GM15510 (cell line): ENCODE measurements around the gene NDUFS6.

Experiments used
- POLR2A ChIP-seq: IDR thresholded peaks from 3 replicates; pipeline ENCODE4 v1.6.1; 2011; ENCODE audit warnings: borderline replicate concordance; ENCODE audit not compliant: insufficient read length; ENCODE audit errors: extremely low read depth

Gene NDUFS6

DNA sequence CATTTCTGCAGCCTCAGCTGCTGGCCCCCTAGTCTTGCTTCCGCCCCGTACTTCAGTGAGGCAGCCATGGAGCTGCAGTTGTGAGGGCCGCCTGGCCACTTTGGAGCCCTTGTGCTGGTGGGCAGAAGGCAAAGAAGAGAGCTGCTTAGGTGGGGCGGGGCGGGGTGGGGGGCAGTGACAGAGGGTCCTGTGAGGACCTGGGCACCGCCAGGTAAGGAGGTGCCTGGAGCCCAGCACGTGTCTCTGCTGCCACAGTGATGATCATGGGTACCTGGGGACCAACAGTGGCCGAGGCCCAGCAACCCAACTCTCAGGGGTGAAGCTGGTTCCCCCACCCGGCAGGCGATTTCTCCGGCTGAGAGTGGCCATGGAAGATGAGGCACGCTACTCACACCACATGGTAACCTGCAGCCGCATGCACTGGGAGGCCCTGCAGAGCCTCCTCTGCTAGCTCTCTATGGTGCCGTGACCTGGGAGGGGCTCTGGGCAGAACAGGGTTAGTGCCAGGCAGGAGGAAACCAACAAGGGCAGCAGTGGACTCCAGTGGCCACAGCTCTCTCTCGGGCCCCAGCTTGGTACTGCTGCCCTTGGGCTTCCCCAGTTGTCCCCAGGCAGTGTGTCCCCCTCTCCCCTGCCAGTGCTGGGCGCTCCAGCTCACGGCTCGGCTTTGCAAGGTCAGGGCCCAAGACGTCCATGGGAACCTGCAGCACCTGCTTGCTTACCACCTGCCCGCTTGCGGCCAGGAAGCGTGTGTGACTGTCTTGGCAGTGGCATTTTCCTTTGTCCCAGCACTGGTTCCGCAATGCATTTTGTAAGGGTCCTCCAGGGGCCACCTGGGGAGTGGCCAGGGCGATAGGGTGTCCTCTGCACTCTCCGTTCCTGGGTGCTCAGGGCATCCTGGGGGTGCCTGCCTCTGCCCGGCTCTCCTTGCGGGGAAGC is 24.0 kb downstream of the NDUFS6 start:
- no peak for TF ChIP-seq POLR2A

DNA sequence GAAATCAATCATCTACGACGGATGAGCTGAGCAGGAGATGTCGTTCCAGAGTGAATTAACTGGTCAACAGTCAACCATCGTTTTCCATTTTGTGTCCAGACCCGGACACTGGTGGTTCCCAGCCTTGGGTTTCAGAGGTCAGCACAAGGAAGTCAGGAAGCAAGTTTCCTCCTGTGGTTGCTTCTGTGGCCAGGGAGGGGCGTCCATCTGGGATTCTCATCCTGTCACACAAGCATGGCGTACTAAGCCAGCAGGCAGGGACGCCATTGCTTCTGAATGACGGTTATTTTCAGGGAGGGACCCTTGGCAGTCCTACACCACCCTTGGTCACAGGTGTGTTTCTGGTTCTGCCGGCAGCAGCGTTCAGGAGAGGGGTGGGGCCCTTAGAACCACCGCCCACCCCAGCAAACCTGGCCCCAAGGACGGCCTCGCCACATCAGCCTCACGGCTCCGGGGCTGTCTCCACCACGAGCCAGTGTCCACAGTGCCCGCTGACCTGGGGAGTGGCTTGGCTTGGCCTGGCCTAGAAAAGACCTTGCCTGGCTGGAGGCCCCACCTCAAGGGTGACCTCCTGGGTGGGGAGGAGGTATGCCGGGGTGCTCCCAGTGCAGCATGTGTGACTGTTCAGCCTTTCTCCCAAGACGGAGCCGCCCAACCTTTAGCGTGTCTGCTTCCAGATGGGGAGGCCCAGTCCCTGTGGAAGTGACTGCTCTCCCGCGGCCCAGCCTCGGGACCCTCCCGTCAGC is 25.2 kb downstream of the NDUFS6 start:
- TF ChIP-seq POLR2A: no peak

DNA sequence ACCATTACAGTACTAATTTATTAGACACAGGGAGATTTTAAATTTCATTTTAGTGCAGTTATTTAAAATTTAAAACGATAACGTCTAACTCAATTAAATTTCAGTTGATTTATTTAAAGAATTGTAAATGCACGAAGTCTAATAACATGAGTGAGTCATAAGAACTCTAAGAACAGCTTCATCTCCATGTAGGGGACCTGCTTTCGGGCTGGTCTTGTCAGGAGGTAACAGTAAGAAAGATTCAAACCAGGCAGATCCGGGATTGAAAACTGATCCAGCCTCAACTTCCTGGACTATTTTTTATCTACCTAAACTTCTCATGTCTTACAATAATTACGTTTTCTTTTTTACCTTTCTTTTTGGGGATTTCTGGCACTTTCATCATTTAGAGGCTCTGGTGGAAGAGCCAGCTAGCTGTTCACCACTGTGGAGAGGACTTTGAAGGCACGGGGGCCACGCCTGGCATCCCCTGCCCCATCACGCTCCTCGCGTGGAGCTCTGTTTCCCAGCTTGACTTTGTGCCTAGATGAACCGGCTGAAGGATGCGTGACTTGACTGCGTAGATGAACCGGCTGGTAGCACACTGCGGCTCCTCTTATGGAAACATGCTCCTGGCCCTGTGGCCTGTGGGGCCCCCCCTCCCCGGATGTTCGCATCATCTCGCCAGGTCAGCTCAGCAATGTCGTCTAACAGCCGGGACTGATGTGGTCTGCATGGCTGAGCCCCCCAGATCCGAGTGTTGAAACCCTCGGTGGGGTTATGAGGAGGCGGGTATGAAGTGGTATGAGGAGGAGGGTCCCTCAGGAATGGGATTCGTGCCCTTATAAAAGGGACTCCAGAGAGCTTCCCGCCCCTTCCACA is 26.0 kb downstream of the NDUFS6 start:
- no peak for TF ChIP-seq POLR2A

DNA sequence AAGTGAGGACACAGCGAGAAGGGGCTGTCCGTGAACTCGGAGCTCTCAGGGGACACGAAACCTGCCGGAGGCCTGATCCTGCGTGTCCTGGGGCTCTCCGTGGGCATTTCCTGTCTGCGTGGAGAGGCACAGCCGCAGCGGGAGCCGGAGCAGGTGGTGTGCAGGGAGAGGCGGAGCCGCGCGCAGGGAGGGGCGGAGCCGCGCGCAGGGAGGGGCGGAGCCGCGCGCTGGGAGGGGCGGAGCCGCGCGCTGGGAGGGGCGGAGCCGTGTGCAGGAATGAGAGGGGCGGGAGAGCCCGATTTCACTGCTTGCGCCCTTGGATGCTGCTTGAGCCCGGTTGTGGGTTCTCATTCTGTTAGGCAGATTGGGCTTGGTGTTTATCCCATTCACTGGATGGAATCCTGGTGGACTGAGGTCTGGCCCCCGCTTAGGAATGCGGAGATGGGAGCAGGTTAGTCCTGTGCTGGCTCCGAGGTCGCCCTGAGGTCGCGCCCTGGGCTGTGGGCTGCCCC is 26.7 kb downstream of the NDUFS6 start:
- TF ChIP-seq POLR2A: no peak

DNA sequence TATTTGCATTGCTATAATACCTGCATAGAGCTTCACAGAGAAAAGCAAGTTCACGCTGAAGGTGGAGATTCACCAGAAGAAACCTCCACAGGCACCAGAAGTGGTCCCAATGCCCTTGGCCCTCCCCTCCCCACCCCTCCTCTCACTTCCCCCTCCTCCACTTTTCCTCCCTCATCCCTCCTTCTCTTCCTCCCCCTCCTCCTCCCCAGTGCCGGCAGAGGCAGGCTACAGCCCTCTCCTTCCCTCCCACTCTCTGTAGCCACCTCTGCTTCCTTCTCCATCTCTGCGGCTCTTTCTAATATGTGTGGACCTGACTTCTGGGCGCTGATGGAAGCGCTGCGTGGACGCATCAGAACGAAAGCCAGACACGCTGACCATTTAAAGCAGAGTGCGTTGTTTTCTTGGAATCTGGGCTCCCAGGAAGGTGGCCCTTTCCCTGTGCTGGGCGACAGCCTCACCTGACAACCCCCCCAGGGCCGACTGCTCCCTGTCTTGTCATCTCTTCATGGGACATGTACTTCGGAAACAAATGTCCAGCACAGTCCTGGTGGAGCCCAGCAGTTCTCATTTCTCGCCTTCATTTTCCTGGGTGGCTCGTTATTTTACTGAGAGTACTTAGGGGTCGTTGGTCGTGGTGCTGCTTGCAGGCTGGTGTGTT is 29.5 kb downstream of the NDUFS6 start:
- no peak for TF ChIP-seq POLR2A

DNA sequence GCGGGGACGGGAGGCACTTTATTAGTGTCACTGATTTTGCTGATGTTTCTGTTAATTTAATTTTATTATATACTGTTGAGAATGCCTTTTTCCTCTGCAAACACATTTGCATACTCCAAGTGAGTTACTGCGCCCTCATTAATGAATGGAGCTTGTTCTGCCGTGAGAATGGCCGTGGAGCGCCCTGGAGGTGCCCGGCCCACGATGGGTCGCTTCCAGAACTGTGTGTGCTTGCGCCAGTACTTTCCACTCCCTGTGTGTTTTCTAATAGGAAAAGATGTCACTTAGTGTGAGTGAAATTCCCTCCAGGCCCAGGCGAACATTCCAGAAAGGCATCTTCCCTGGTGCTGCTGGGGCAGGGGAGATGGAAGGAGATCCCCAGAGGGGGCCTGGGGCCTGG is 30.1 kb downstream of the NDUFS6 start:
- no peak for TF ChIP-seq POLR2A

DNA sequence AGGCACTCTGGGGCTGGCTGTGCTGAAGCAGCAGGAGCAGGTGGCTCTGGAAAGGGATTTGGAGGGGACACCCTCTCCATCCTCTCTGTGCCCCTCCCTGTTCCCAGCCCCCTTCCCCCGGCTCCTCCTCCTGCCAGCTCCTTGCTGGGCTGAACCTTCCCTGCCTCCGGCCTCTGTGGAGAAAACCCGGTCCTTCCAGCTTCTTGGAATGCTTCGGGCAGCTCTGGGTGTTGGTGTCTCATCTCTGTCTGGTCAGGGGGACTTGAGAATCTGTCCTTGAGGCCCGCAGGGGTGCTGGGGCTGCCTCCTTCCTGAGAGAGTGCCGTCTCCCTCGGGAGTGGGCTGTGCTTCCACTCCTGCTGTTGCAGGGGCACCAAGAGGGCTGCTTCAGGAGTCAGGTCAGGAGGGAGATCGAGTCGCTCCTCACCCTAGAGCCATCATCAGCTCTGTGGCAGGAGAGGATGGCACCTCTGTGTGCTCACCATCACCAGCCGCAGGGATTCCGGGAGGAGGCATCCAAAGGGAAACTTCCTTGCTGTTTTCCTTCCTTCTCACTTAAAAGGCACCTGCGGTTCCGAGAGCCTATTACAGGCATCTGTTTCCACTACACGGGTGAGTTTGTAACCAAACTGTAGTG is 30.6 kb downstream of the NDUFS6 start:
- TF ChIP-seq POLR2A: no peak

DNA sequence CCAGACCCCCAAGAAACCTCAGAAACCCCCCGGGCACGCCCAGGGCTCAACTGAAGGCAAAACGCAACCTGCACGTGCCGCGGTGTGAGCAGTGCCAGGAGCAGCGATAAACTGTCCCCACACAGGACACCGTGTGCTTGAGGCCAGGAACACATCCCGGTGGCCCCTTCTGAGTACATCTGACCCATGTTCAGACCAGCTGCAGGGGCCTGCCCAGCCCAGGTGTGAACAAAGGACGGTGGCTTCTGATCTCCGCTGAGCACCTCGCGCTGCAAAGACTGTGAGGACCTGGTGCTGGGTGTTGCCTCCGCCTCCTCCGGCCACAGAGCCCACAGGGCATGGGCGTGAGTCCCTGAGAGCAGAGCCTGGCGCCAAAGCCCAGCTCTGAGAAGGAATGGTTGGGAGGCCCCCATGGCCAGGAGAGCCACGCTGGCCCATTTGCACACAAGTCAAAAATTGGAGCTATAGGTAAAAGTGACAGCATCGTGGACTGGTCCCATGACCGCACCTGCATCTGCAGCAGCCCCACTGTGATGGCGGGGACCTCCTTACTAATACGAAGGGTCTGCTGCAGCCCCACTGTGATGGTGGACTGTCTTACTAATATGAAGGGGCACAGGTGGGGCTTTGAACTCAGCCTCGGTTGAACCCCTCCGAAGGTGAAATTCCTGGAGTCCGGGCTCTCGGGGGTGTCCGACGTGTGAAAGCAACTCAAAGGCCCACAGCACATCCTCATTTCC is 31.5 kb downstream of the NDUFS6 start:
- no peak for TF ChIP-seq POLR2A

DNA sequence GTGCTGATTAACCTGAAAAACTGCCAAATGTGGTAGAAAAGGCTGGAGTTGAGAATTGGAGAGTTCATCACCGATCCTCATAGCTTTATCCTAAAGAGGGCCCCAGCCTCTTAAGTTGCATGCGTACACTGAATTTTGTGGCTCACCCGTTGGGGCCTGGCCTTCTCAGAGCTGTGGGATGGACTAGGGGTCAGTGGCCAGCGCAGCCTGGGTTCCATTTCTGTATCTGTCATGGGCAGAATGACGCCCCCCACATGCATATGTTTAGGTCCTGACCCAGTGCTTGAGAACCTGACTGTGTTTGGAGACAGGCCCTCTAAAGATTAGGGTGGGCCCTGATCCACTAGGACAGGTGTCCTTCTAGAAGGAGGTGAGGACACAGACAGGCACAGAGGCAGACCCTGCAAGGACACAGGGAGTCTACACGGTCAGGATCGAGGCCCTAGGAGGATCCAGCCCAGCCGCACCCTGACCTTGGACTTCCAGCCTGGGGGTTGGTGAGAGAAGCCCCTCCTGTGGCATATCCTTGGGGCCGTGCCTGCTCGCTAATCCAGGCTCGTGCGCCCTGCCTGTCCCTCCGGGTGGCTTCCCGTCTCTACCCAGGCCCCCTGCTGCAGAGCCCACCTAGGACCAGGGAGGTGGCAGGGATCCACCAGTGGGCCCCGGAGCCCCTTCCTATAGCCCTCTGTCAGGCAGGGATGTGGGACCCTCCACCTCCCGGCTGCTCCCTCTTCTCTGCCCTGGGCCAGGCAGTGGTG is 32.2 kb downstream of the NDUFS6 start:
- no peak for TF ChIP-seq POLR2A

DNA sequence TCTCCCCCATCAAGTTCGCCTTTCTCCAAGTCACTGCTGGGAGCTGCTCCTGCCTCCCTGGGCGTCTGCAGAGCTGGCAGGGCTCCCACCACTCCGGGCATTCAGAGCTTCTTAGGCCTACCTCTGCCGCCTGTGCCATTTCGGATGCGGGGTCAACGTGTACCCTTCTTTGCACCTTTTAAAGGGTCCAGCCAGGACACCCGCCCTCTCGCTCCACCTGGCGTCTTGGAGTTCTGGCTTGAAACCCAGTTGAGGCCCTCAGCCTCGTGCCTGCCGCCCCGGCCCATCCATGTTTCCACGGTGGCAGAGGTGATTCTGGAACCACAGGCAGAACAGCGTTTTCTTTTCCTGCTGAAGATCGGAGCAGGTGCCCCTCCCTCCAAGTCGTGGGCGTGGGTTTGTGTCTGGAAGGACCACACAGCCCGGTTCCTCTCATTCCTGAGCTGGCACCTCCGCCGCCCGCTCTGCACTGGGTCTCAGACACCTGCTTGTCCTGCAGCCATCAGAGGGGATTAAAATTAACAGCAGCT is 32.9 kb downstream of the NDUFS6 start:
- no peak for TF ChIP-seq POLR2A

DNA sequence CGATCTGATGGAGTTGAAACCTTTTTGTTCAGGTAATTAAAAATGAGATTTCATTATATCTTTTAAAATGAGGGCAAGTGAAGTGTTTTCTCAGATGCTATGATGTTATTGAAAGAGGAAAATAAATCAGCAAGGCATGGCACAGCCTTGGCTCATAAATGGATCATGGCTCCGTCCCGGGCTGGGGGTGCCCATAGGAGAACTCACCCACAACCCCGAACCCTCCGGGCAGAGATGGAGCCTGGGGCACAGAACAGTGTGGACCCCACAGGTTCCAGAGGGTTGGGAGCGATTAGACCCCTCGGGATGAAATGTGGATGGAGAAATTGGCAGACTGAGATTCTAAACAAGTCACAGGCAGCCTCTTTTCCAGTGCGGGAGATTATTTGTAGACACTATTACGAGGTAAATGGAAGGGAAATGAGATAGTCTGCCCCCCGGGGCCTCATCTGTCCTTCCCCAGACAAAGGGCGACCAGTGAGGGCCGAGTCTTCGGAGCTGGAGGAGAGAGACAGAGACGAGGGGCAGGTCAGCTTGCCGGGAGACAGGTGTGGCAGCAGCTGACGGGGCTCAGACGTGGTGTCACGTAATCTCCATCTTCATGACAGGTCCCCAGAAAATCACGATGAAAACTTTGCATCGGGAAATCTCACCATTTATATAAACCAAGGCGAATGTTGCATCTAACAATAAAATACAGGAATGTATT is 33.7 kb downstream of the NDUFS6 start:
- no peak for TF ChIP-seq POLR2A
